Measurements from ENCODE around the gene UFC1.
A peak's percentile ranks its signal among the peaks of the same experiment; 100 is the strongest.

Gene UFC1

DNA sequence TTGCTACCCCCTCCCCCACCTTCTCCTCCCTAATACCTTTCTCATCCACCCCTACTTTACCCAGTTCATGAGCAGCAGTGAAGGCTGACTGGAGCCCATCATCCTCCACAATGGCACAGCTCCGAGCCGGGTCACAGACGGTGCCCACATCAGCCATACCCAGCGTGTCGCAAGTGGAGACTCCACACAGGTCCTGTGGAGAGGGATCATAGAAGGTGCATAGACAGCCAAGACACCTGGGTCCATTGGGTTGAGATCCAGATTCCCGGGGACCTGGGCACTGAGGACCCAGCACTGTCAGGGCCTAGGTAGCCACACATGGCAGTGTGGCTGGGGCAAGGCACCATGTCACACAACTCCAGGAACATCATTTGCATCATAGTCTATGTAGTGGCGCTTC, 42.3 kb downstream of the UFC1 start:
- DNase-seq = no peak

- DNase-seq = no peak
These were observed 43.0 kb downstream of the UFC1 start for GRCh38 chr1:161196521-161197451.

- DNase-seq = no peak
These were observed 43.9 kb downstream of the UFC1 start for GRCh38 chr1:161197560-161198193.

DNA sequence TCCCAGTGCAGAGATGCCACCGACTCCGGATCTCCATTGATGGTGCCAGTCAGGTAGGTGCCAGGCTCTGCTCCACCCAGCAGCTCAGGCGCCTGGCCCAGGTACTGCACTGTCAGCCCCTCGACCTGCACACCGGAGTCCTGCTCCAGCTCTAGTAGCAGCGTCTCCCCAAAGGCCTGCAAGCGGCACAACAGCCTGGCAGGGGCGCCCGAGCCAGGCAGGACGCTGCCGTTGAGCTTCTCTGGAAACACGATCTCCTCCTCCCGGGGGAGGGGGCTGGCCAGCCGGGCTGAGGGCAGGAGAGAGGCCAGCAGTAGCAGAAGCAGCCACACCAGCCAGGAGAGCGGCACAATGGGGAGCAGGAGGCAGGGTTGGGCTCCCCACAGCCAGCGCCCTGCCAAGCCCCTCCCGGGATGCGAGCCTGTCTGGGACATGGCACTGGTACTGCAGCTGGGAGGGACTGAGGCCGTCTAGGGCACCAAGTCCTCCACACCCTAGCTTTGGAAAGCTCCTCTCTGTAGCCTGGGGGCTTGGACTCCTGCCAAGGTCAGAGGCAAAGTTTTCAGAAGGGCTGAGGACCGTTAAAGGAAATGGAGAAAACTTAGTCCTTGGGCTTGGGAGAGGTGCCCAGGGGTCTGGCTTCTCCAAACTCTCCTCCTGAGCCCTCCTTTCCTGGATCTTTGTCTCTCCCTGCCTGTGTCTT, 44.6 kb downstream of the UFC1 start:
- peak in 1 of 2 experiments; percentile 39 for DNase-seq

DNA sequence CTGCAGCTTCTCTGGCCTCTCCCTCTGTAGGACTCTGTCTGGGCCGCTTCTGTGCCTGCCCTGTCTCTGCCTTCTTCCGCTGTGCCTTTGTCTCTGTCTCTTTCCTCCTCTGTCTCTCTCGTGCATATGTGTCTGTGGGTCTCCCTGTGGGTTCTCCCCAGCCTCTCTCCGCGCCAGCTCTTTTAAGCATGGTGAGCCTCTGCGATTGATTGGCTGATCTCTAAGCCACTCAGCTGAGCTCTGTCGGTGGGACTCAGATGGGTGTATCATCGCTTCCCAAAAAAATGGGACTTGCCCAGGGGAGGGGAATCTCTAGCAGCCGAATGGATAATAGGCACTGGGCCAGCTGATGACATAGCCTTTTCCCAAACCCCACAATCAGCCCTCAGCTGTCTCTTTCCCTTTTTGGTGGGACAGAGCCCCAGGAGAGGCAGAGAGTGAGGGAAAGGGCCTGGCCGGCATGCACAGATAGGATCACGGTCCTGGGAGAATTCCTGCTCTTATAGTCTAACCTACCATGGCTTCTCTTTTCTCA, 45.2 kb downstream of the UFC1 start, which contains the start of gene ADAMTS4:
ADAMTS4 (minus strand) TSS at position 158 of the 535 bp plus-strand sequence. CDS start 427 bp downstream, outside the sequence.
- DNase-seq = peak in 1 of 2 experiments; percentile 34

GRCh38 chr1:161199506-161200139, 45.8 kb downstream of the UFC1 start:
- DNase-seq = no peak

GRCh38 chr1:161200421-161200991, 46.7 kb downstream of the UFC1 start:
- no peak for DNase-seq

- peak; percentile 42 to 60 for DNase-seq
These were observed 47.4 kb downstream of the UFC1 start for GRCh38 chr1:161200992-161201835.

- DNase-seq = peak; percentile 98 to 99
These were observed 48.3 kb downstream of the UFC1 start, which contains the start of gene NDUFS2 for GRCh38 chr1:161201836-161202712. Gene NDUFS2, plus strand, starts transcription at chr1:161202367. Its CDS starts 19 bp downstream, at chr1:161202386.

- no peak for DNase-seq
These were observed 52.8 kb downstream of the UFC1 start for GRCh38 chr1:161206411-161207140.

- DNase-seq = no peak
These were observed 53.4 kb downstream of the UFC1 start for GRCh38 chr1:161207173-161207572.

Data from Kasumi-1 (cell line).